HG03066 (cell line): ENCODE results near the gene TMEM255B.

Experiments used
- ATAC-seq: cut with Tn5 transposase; IDR thresholded peaks from one replicate; pipeline ENCODE4 v1.9.1; 2021; ENCODE audit warnings: low read depth; ENCODE audit not compliant: unreplicated experiment

TMEM255B gene

DNA sequence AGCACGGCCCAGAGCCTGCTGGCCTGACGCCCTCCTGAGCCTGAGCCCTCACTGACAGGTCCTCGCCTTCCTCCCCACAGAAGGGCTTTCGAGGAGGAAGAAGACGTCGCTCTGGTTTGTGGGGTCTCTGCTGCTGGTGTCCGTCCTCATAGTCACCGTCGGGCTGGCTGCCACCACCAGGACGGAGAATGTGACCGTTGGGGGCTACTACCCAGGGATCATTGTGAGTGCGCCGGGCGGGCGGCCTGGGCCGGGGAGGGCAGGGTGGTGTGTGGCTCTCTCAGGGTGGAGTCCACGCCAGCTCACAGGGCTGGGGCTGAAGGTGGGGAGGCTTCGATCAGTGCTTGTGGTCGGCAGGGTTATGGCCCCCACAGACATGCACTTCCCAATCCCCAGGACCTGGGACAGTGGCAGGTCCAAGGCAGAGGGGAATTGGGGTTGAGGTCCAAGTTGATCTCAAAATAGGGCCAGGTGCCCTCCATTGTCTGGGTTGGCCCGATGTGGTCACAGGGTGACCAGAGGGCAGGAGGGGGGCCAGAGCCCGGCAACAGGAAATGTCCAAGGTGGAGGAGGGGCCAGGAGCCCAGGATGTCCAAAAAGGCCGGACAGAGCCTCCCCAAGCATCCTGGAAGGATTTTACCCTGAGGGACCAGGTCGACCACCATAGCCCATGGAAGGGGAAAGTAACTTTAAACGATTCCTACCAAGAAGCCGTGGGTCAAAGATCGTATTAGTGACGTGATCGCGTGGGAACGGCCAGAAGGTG lies 7.2 kb downstream of the TMEM255B start:
- ATAC-seq = no peak

DNA sequence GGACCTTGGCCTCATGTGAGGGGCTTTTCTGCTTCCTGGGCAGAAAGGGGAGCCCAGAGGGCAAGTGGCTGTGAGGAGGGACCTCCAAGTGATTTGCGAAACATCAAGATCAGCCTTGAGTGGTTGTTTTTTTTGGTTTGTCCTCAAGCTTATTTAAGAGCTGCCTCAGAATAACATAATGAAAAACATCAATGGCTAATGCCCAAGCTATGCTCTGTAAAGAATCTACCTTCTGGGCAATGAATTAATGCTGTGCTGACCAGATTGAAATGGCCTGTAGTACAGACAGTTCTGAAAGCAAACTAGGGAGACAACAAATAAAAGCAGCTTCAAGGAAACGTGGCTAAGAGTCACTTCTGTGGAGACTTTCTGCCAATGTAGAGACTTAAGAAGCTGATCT lies 8.3 kb downstream of the TMEM255B start:
- ATAC-seq = no peak

DNA sequence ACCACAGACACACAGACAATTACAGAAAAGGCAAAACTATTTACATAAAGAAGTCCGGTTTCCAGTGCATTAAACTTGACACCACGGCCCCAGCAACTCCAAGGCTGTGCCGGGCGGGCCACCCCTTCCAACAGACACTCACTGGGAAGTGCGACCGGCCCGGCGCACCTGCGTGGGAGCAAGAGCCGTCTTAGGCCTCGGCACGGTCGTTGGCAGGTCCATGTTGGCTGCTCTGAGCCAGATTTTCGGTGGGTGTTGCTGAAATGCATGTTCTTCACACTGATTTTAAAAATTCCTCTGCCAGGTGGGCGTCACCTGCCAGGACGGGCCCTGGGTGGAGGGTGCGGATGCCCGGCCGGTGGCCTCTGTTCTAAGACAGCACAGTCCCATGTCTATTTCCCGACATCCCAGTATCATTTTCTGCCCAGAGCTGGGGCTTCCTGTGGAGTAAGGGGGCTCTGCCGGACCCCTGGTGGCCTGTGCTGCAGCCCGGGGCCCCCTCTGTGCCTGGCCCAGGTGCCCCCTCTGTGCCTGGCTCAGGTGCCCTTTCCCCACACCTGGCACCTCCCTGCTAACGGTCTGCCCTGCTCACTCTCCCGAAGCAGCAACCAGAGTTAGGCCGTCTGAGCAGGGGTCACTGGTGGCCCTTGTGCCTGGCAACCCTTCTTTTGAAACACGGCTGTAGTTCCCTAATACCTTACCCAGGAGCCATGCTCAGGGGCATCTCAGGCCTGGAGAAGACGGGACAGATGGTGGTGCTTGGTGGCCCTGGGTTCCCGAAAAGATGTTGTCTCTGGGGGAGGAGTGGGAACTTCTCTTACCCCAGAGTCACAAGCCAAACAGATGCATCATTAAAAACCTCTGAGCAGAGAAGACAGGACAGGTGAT lies 9.2 kb downstream of the TMEM255B start:
- ATAC-seq = no peak

DNA sequence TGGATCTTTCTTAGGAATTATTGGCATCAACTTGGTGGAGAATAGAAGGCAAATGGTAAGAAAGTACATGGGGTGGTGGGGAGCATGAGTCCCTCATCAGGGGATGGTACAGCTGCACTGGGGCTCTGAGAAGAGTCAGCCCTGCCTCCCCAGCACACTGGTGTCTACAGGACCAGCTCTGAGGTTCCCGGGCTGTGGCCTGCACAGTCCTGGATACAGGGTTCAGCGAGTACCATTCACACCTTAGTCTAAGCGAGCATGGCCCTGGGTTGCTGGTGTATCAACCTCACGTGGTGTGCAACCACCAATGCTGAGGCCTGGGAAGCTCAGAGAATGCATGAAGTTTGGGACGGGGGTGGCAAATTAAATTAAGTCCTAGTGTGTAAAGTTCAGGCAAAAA lies 10.1 kb downstream of the TMEM255B start:
- no peak for ATAC-seq

DNA sequence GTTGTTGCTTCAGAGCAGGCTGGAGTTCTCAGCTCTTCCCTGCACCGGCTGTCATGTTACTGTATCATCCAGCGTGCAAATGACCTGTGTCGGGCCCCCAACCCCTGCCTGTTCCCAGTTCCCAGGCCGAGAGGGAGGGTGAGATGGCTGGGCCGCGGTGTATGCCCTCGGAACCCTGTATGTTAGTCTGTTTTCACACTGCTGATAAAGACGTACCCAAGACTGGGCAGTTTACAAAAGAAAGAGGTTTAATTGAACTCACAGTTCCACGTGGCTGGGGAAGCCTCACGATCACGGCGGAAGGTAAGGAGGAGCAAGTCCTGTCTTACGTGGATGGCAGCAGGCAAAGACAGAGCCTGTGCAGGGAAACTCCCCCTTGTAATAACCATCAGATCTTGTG lies 10.9 kb downstream of the TMEM255B start:
- no peak for ATAC-seq

DNA sequence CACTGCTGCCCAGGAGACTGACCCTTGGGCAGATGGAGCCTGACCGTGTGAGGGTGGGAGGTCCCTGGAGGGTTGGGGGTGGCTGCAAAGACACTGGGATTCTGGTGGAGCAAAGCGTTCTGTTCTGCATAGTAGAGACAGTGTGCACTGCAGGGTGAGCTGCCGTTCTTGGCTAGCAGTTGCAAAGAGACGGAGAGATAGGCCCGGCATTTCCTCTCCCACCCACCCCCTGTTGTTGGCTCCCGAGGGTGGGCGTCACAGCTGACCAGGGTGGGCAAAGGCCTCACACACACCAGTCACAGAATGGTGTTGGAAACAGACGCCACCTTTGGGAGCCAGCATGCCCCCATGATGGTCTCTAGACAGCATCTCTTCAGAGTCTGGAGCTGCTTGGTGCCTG lies 11.4 kb downstream of the TMEM255B start:
- no peak for ATAC-seq

DNA sequence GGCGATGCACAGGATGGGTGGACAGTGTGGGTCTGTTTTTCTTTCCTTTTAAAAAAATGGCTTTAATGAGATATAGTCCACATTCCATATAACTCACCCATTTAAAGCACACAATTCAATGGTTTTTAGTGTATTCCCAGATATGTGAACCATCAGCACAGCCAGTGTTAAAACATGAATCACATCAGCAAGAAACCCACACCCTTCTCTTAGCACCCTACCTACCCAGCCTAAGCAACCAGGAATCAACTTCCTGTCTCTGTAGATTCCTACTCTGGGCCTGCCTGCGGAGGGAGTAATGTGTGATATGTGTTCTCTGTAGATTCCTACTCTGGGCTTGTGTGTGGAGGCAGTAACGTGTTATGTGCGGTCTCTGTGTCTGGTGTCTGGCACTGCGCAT lies 11.9 kb downstream of the TMEM255B start:
- no peak for ATAC-seq

DNA sequence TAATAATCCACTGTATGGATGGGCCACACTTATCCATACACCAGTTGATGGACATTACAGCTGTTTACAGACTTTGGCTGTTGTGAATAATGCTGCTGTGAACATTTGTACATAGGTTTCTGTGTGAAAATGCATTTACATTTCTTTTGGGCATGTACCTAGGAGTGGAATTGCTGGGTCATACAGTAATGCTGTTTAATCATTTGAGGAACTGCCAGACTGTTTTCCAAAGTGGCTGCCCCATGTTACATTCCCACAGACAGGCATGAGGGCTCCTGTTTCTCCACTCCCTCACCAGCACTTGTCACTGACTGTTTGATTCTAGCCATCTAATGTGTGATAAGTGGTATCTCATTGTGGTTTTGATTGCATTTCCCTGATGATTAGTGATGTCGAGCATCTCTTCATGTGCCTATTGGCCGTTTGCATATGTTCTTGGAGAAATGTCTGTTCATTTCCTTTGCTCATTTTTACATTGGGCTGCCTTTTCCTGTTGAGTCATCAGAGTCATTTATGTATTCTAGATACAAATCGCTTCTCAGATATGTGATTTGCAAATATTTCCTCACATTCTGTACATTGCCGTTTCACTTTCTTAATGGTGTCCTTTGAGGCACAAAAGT lies 12.8 kb downstream of the TMEM255B start:
- ATAC-seq = no peak

DNA sequence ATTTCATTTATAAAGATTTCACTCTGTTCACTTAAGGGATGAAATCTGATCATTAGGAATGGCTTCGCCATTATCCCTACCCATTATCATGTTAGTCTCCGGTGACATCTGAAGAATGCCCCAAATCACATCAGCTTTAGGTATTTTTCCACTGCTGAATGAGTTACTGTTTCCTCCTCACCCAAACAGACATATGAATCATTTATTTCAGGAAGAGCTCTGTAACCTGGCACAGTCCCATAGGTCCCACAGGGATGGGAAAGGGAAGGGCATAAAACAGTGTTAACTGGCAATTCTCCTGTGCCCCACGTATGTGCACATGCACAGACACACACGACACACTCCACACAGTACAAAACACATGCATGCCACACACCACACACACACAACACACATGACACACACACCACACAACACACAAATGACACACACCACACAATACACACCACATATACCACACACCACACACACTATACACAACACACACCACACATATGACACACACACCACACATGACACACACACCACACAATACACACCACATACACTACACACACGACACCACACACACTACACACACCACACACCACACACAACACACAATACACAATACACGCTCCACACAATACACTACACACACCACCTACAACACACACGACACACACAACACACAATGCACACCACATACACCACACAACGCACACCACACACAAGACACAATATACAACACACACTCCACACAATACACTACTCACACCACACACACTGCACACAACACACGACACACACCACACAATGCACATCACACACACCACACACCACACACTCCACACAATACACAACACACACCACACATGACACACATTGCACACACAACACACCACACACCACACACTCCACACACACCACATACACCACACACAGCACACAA lies 15.4 kb downstream of the TMEM255B start:
- no peak for ATAC-seq

DNA sequence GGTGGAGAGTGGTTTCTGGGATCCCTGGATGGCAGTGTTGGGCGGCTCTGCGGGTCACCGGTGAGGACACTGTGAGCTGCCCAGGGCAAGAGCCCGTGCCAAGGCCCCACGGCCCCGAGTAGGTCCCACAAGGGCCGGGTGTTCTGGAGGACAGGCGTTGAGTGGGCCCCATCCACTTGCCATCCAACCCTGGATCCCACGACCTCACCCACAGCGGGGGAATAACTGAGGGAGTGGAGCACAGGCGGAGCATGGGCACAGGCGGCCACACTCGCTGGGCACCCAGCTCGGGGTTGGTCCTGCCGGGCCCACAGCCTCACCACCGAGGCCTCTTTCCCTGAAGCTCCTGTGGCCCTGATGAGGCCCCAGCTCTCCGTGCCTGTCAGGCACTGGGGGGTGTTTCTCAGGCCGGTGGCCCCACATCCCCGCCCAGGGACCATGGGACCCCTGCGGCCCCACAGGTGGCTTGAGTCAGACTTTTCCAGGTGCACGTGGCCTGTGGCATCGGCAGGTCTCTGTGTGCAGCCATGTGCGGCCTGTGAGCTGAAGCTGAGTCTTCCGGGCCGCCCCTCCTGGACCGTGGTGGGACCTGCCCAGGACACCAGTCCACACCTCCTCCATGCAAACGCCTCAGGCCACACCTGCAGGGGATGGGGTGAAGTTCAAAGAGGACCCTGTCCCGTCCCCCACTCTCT lies 16.6 kb downstream of the TMEM255B start:
- no peak for ATAC-seq

DNA sequence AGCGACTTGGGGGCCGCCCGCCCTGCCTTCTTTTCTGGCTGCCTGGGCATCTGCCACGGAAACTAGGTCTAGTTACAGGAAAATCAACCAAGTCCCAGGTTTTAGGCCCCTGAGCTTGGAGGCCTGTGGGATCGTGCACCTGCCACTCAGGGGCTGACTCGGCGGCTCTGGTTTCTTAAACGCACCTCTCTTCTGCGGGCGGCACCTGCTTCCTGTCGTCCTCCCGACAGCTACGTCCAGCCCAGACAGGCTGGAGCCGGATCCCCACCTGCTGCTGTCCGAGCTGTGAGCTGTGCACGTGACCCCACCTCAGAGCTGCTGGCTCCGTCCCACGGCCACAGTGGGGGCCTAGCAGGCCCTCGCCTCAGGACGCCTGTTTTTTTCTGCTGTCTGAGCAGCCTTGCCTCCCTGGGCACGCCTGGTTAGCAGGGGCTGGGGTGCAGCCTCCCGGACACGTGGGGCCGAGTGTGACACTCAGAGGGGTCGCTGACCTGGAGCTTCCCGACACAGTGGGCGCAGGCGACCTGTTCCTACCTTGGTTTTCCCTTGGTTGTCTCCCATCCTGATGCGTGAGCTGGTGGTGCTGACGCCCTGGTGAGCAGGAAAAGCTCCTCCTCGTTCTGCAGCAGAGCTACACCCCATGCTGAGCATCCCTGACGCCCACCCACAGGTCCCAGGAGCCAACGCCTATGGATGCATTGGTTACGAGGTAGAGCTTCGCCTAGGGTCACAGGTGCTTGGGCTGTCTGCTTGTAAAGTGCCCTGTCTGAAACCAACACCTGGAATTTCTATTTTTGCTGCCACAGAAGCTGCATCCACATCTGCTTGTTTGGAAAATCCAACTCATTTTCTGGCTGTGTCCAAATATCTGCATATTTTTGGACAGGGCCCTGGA lies 17.5 kb downstream of the TMEM255B start:
- no peak for ATAC-seq

DNA sequence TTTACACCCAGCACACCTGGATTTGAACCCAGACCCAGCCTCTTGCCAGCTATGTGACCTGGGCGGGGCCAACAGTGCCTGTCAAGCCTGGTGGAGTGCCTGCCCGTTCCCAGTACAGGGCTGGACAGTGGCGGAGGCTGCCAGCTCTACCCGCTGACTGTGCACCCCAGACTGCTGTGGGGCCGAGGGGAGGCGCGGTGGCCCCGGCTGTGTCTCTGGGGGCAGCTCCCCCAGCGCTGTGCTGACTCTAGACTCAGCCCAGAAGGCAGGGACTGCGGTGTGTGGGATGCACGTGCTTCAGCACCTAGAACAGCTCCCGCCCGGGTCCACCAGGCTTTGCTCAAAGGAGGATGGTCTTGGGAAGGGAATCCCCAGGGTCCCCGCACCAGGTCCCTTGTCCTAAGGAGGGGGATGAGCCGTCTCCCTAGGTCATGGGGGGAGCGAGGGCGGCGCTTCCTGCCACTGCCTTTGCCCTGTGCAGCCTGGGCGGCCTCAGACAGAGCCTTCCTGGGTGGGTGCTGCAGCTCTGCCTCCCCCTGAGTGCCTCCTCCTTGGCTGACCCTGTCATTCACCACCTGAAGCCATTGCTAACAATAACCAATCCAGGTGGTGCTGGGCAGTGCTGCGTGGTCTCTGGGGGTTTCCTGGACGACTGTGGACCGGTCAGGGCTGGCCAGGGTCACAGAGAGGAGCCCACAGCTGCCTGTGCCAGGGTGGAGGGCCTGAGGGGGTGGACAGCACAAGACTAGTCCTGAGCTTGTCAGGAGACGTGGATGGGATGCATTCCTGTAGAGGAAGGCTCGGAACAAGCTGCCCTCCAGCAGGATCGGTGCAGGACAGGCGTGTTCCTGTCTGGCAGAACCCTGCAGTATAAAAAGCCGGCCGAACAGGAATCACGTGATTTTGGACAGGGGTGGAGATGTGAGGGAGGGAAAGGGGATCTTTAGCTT lies 18.6 kb downstream of the TMEM255B start:
- ATAC-seq = no peak

DNA sequence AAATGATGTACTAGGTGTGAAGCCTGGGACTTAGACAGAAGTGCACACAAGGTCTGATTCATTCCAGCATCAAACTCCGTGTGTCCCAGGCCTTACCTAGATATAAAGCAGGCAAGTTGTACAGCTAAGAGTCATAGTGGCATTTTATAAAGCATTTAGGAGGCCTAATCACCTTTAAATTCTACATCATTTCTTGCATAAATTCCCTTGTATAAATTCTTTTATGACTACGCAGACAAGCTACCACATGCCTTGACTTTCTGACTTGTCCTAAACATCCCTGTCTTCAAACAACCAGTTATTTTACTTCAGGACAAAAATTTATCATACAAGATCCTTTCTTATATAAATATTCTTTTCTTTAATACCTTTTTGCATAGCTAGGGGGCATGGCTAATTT lies 22.5 kb downstream of the TMEM255B start:
- ATAC-seq = no peak

DNA sequence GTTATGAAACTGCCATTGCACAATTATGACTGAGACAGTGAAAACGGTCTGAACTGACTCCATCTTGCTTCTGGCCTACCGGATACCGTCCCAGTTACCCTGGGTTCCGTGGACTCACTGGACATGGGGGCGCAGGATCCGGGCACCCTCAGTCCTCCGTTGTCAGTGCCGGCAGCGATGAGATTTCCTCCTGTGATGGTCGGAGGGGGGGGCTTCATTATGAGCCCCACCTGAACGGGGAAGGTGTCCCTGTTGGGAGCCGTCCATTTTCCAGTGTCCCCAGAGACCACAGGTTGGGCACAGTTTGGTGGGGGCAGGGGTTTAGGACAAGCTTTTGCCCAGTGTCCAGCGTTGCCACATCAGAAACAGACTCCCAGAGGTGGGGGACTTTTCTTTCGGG lies 23.4 kb downstream of the TMEM255B start:
- no peak for ATAC-seq

DNA sequence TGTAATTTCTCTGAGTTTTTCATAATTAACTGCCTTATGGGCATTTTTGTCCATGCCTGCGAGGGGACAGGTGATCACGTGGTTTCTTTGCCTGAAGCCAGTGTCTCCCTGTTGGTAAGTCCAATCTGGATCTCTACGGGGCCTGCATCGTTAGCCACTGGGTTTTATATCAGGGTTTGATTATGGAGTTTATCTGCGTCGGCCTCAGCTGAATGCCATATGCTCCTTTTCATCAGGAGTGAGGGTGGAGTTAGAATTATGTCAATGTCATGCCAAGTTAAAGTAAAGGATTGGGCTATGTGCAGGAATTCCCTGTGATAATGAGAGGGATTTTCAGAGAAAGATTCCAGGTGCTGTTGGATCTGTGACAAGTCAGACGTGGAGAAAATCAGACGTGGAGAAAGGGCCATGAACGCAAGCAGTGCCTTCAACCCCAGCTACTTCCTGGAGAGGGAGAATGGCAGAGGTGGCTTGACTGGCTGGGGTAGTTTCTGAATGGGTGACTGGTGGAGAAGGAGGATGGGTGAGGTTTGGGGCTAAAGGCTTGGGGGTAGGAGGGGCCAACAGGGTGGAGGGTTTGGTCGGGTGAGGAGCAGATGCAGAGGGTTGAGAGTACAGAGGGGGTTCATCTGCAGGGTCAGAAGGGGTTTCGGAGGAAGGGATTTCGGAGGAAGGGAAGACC lies 24.3 kb downstream of the TMEM255B start:
- ATAC-seq = no peak

DNA sequence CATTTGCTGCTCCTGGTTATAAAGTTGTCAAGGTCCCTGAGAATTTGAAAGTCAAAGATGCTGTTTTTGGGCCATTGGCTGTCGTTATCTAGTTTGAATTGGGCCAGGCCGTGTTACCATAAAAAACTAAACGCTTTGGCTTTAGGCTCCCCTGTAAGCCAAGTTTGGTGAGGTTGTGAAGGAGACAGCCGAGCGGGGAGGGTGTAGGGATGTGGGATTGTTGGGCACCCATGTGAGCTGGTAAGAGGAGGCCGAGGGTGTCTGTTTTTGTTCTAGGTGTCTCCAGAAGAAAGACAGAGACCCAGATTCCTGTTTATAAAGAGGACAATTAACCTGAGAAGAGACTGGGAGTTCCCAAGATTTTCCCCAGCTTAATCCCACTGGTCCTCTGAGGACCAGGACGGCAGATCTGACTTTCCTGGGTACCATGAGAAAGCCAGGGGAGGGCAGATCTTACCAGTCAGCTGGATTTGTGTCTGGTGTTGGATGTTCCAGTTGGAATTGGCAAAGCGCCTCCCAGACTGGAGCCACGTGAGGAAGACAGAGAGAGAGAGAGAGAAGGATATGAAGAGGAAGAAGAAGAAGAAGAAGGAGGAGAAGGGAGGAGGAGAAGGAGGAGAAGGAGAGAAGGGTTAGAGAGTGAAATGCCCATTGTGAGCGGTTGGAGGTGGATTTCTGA lies 25.1 kb downstream of the TMEM255B start:
- ATAC-seq = no peak

DNA sequence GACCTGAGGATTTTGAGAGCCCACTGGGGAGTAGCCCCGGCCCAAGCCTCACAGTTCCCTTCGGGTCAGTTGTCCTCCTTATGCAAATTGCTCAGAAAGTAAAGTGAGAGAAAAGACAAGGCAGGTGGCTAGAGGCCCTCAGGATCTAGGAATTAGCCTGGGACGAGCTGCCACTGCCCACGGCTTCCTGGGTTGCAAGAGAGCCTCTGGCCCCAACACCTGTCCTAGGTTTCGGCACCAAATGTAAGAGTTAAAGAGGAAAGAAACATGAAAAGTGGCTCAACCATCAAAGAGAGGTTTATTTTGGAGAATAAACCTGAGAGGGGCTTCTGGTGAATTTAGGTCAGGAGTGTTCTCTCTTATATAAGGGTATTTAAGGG lies 25.6 kb downstream of the TMEM255B start:
- ATAC-seq = no peak
